ELF-1 (cell line): ENCODE measurements around the gene AP5B1.

Source experiments
- DNase-seq: peaks from one replicate; pipeline ENCODE4 v3.0.0-alpha.2; 2016; ENCODE audit warnings: low read depth, low spot score

AP5B1 gene

GRCh38 chr11:65780770-65781151, at the start of gene AP5B1:
TSS of gene AP5B1 (minus strand) at chr11:65780976. CDS start at chr11:65780591, 385 bp downstream.
- DNase-seq, result peak; percentile 36

GRCh38 chr11:65829459-65829858, 48.7 kb upstream of the AP5B1 start:
- DNase-seq, result no peak

GRCh38 chr11:65826984-65827735, 46.4 kb upstream of the AP5B1 start:
- DNase-seq, result no peak

- DNase-seq, result no peak
Measured at GRCh38 chr11:65822776-65823528, 42.2 kb upstream of the AP5B1 start.

GRCh38 chr11:65821107-65821506, 40.3 kb upstream of the AP5B1 start:
- DNase-seq, result no peak

GRCh38 chr11:65817835-65818680, 37.3 kb upstream of the AP5B1 start:
- DNase-seq, result peak; percentile 93

GRCh38 chr11:65817312-65817834, 36.6 kb upstream of the AP5B1 start:
- DNase-seq, result no peak

- DNase-seq, result no peak
Measured at GRCh38 chr11:65816696-65817095, 35.9 kb upstream of the AP5B1 start.

GRCh38 chr11:65814986-65815565, 34.3 kb upstream of the AP5B1 start:
- DNase-seq, result no peak

GRCh38 chr11:65814131-65814985, 33.6 kb upstream of the AP5B1 start:
- DNase-seq, result no peak

GRCh38 chr11:65811764-65812475, 31.1 kb upstream of the AP5B1 start:
- no peak for DNase-seq

GRCh38 chr11:65810046-65810868, 29.5 kb upstream of the AP5B1 start:
- DNase-seq, result no peak

GRCh38 chr11:65809496-65809895, 28.7 kb upstream of the AP5B1 start:
- no peak for DNase-seq

- DNase-seq, result no peak
Measured at GRCh38 chr11:65808744-65809341, 28.1 kb upstream of the AP5B1 start.

- no peak for DNase-seq
Measured at GRCh38 chr11:65806979-65807378, 26.2 kb upstream of the AP5B1 start.

- DNase-seq, result peak; percentile 36
Measured at GRCh38 chr11:65803797-65804492, 23.2 kb upstream of the AP5B1 start.

GRCh38 chr11:65802841-65803240, 22.1 kb upstream of the AP5B1 start:
- no peak for DNase-seq
